ENCODE results near the gene BRSK1.

- TF ChIP-seq POLR2A (IDR thresholded peaks at IDR 0.05) (no peak), CTCF (IDR thresholded peaks at IDR 0.05 in 8 of 11, conservative IDR thresholded peaks at IDR 0.05 in 3 of 11) (no peak), POLR2AphosphoS5 (IDR thresholded peaks at IDR 0.05) (peak in 1 of 3 donors; percentile 7)
Measured at GRCh38 chr19:55347442-55348009, 63.7 kb downstream of the BRSK1 start.
